GM19099 (cell line): ENCODE measurements around the gene KNDC1.

Experiments used
- POLR2A ChIP-seq: IDR thresholded peaks from 3 replicates; pipeline ENCODE4 v1.6.1; 2011; ENCODE audit warnings: low read depth; ENCODE audit not compliant: insufficient read length; ENCODE audit errors: extremely low read depth

The KNDC1 gene

GRCh38 chr10:133249975-133250754 lies 90.1 kb downstream of the KNDC1 start:
- TF ChIP-seq POLR2A: no peak

- no peak for TF ChIP-seq POLR2A
Observed at GRCh38 chr10:133251388-133252222, 91.6 kb downstream of the KNDC1 start.

GRCh38 chr10:133252223-133252552 lies 92.2 kb downstream of the KNDC1 start:
- TF ChIP-seq POLR2A: no peak

GRCh38 chr10:133253361-133253955 lies 93.4 kb downstream of the KNDC1 start:
- no peak for TF ChIP-seq POLR2A

GRCh38 chr10:133254421-133255120 lies 94.6 kb downstream of the KNDC1 start:
- no peak for TF ChIP-seq POLR2A

- TF ChIP-seq POLR2A: no peak
Observed at GRCh38 chr10:133255323-133255722, 95.3 kb downstream of the KNDC1 start.

GRCh38 chr10:133257489-133258065 lies 97.6 kb downstream of the KNDC1 start:
- no peak for TF ChIP-seq POLR2A

- TF ChIP-seq POLR2A: no peak
Observed at GRCh38 chr10:133258066-133258817, 98.2 kb downstream of the KNDC1 start.

- no peak for TF ChIP-seq POLR2A
Observed at GRCh38 chr10:133258818-133259601, 99.0 kb downstream of the KNDC1 start.

- no peak for TF ChIP-seq POLR2A
Observed at GRCh38 chr10:133259602-133259989, 99.6 kb downstream of the KNDC1 start.

- TF ChIP-seq POLR2A: no peak
Observed at GRCh38 chr10:133260895-133261725, 101.1 kb downstream of the KNDC1 start.

- no peak for TF ChIP-seq POLR2A
Observed at GRCh38 chr10:133261726-133262325, 101.8 kb downstream of the KNDC1 start.

- TF ChIP-seq POLR2A: no peak
Observed at GRCh38 chr10:133262696-133263095, 102.7 kb downstream of the KNDC1 start.

- no peak for TF ChIP-seq POLR2A
Observed at GRCh38 chr10:133263674-133264073, 103.7 kb downstream of the KNDC1 start.
